Activated T-helper 1 cell treated with anti-CD3 and anti-CD28 coated beads, Interleukin-12 subunit alpha, Interleukin-12 subunit beta, Interleukin-2, Interleukin-4 antibody, amounts not matched to agents 30 ng/mL and 10 ng/mL and 1 ng/mL, durations not matched to agents 14 hours and 24 hours and 36 hours (primary cell): ENCODE data around the gene IMP3. TPM values are rescaled to one million over a fixed set of nuclear protein-coding genes. Genes with fewer than 3 reads are reported as not detected.

Source experiments
- total RNA-seq: library from RNA; stranded (reverse); gene quantifications from 2 replicates; pipeline ENCODE4 v1.2.3, GENCODE V29; 2022

IMP3 gene
- total RNA-seq, 1 donor from 2014 or later = 110 TPM

Other genes with a start within 250 kb of the IMP3 start
- 97.5 and 106 TPM in 2 replicates for gene SIN3A, start 188.5 kb downstream of the IMP3 start, total RNA-seq
- 28.0 and 31.7 TPM in 2 replicates for gene PTPN9, start 60.9 kb downstream of the IMP3 start, total RNA-seq
- gene SNUPN, start 14.5 kb downstream of the IMP3 start, total RNA-seq = 30.8 and 34.1 TPM in 2 replicates
- 5.4 and 6.2 TPM in 2 replicates for gene SNX33, start 7.7 kb upstream of the IMP3 start, total RNA-seq
- not detected in 2 replicates for gene CSPG4, start 72.6 kb upstream of the IMP3 start, total RNA-seq
- 20.5 and 20.9 TPM in 2 replicates for gene UBE2Q2, start 203.2 kb upstream of the IMP3 start, total RNA-seq